MM.1S (cell line): Measurements from ENCODE around the gene DDTL.

Source experiments
- EZH2 ChIP-seq: fragments of 300-600 bp; sonication (generic); optimal IDR thresholded peaks from 2 replicates; pipeline ENCODE3; 2017; ENCODE audit warnings: low read depth, mild to moderate bottlenecking, antibody characterized with exemption, low read length, mixed read lengths
- TF ChIP-seq, protein P1 (sequence below): fragments of 300-600 bp; sonication (generic); IDR thresholded peaks from 2 replicates; pipeline ENCODE4 v1.5.1; 2016; ENCODE audit warnings: antibody characterized with exemption, low read length, mixed read lengths

DNA sequence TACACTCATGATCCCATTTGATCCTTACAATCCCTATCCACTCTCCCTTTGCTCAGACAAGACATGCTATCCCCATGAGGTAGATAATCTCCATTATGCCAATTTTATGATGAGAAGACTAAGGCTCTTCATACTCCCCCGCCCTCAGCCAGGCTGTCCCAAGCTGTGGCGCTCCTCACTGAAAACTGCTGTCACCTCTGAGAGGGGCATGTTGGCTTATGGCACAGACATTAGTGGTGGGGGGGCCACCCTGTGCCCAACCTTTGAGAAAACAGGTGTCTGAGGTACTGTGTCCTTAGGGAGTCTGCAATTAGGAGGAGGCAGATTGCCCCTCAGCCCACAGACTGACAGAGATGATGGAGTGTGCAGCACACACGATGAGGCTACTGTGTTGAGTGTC is 2.4 kb downstream of the DDTL start:
- TF ChIP-seq, protein P1, sequence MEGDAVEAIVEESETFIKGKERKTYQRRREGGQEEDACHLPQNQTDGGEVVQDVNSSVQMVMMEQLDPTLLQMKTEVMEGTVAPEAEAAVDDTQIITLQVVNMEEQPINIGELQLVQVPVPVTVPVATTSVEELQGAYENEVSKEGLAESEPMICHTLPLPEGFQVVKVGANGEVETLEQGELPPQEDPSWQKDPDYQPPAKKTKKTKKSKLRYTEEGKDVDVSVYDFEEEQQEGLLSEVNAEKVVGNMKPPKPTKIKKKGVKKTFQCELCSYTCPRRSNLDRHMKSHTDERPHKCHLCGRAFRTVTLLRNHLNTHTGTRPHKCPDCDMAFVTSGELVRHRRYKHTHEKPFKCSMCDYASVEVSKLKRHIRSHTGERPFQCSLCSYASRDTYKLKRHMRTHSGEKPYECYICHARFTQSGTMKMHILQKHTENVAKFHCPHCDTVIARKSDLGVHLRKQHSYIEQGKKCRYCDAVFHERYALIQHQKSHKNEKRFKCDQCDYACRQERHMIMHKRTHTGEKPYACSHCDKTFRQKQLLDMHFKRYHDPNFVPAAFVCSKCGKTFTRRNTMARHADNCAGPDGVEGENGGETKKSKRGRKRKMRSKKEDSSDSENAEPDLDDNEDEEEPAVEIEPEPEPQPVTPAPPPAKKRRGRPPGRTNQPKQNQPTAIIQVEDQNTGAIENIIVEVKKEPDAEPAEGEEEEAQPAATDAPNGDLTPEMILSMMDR = no peak
- TF ChIP-seq EZH2 = no peak
